HG03108 (cell line): ENCODE measurements around the gene DUSP16.

Source experiments
- ATAC-seq: cut with Tn5 transposase; IDR thresholded peaks from one replicate; pipeline ENCODE4 v1.9.1; 2021; ENCODE audit warnings: moderate library complexity; ENCODE audit not compliant: unreplicated experiment

Gene DUSP16

GRCh38 chr12:12549426-12549825 lies 13.2 kb downstream of the DUSP16 start:
- no peak for ATAC-seq

- ATAC-seq, result no peak
Observed at GRCh38 chr12:12548713-12549112, 13.9 kb downstream of the DUSP16 start.

GRCh38 chr12:12546314-12546772 lies 16.3 kb downstream of the DUSP16 start:
- peak; percentile 48 for ATAC-seq

- ATAC-seq, result no peak
Observed at GRCh38 chr12:12543959-12544358, 18.7 kb downstream of the DUSP16 start.

- ATAC-seq, result no peak
Observed at GRCh38 chr12:12542964-12543363, 19.7 kb downstream of the DUSP16 start.

- ATAC-seq, result no peak
Observed at GRCh38 chr12:12542286-12542685, 20.4 kb downstream of the DUSP16 start.

GRCh38 chr12:12541782-12542181 lies 20.9 kb downstream of the DUSP16 start:
- no peak for ATAC-seq

- peak; percentile 46 for ATAC-seq
Observed at GRCh38 chr12:12540261-12541013, 22.2 kb downstream of the DUSP16 start.

- ATAC-seq, result no peak
Observed at GRCh38 chr12:12539028-12539810, 23.4 kb downstream of the DUSP16 start.

GRCh38 chr12:12538535-12538934 lies 24.1 kb downstream of the DUSP16 start:
- ATAC-seq, result no peak

- no peak for ATAC-seq
Observed at GRCh38 chr12:12537421-12537820, 25.2 kb downstream of the DUSP16 start.

- ATAC-seq, result no peak
Observed at GRCh38 chr12:12534975-12535374, 27.7 kb downstream of the DUSP16 start.

GRCh38 chr12:12534166-12534866 lies 28.3 kb downstream of the DUSP16 start:
- ATAC-seq, result no peak

- ATAC-seq, result no peak
Observed at GRCh38 chr12:12533238-12533829, 29.3 kb downstream of the DUSP16 start.

GRCh38 chr12:12531194-12531593 lies 31.5 kb downstream of the DUSP16 start:
- ATAC-seq, result no peak

GRCh38 chr12:12529783-12530421 lies 32.8 kb downstream of the DUSP16 start:
- no peak for ATAC-seq

- no peak for ATAC-seq
Observed at GRCh38 chr12:12528361-12529270, 34.0 kb downstream of the DUSP16 start.

GRCh38 chr12:12527820-12528296 lies 34.8 kb downstream of the DUSP16 start:
- ATAC-seq, result no peak

GRCh38 chr12:12524128-12524527 lies 38.5 kb downstream of the DUSP16 start:
- no peak for ATAC-seq
